Tibial nerve (tissue), 4 donors: Measurements from ENCODE around the gene TBX6. TPM values are rescaled to one million over a fixed set of nuclear protein-coding genes. Genes with fewer than 3 reads are reported as not detected.

ENCODE experiments used
- DNase-seq, 2 donors: peaks; one replicate each; pipeline ENCODE4 v3.0.0-alpha.2; 2019; ENCODE audit warnings: low spot score in 2 of 2
- H3K27ac ChIP-seq, 4 donors: fragments of 200-600 bp; sonication (generic) in 3 of 4; one replicate each; pipeline ENCODE4 v1.5.1; 2017 to 2019; ENCODE audit warnings: mild to moderate bottlenecking in 1 of 4
- H3K27me3 ChIP-seq, 2 donors: fragments of 200-600 bp; sonication (generic) in 1 of 2; one replicate each; pipeline versions ENCODE4 v1.5.1 to v1.6.0; 2017 to 2019
- H3K36me3 ChIP-seq, 3 donors: fragments of 200-600 bp; sonication (generic); one replicate each; pipeline ENCODE4 v1.5.1; 2018 to 2019
- H3K4me1 ChIP-seq, 4 donors: fragments of 200-600 bp; sonication (generic) in 3 of 4; one replicate each; pipeline ENCODE4 v1.5.1; 2017 to 2019
- H3K4me3 ChIP-seq, 4 donors: fragments of 200-600 bp; sonication (generic) in 3 of 4; one replicate each; pipeline ENCODE4 v1.5.1; 2017 to 2019; ENCODE audit warnings: mild to moderate bottlenecking in 1 of 4, moderate library complexity in 1 of 4
- H3K9me3 ChIP-seq, 4 donors: fragments of 200-600 bp; sonication (generic) in 3 of 4; one replicate each; pipeline ENCODE4 v1.5.1; 2017 to 2019
- CTCF ChIP-seq, 5 experiments: fragments of 200-600 bp in 3 of 5; fragments of 450-650 bp in 2 of 5; sonication (generic) in 3 of 5; IDR thresholded peaks; one replicate each; pipeline ENCODE4 v1.5.1; 2016 to 2019; ENCODE audit warnings: antibody characterized with exemption in 5 of 5, mild to moderate bottlenecking in 3 of 5, moderate library complexity in 2 of 5
- EP300 ChIP-seq, 2 donors: sonication (generic); formaldehyde crosslinking; IDR thresholded peaks; one replicate each; pipeline ENCODE4 v1.6.1; 2017; ENCODE audit warnings: antibody characterized with exemption in 2 of 2, mild to moderate bottlenecking in 1 of 2
- POLR2A ChIP-seq, 2 donors: fragments of 450-650 bp; IDR thresholded peaks; one replicate each; pipeline ENCODE4 v1.6.1; 2017; ENCODE audit warnings: antibody characterized with exemption in 2 of 2, mild to moderate bottlenecking in 2 of 2, moderate library complexity in 2 of 2
- WGBS, 2 donors: methylation state at CpG; one replicate each; pipeline ENCODE4 v1.1.5; 2018; 5-methylcytosine and 5-hydroxymethylcytosine counted together
- total RNA-seq, 4 donors: library from RNA; depleted of rRNA; stranded (reverse); fragments of >200 nt; gene quantifications; one replicate each; pipeline ENCODE4 v1.1.0, GENCODE V29; 2016

The TBX6 gene
- total RNA-seq, 4 donors from 2014 or later: 0.66 to 1.5 (median 0.84) TPM; not detected in 1

DNA sequence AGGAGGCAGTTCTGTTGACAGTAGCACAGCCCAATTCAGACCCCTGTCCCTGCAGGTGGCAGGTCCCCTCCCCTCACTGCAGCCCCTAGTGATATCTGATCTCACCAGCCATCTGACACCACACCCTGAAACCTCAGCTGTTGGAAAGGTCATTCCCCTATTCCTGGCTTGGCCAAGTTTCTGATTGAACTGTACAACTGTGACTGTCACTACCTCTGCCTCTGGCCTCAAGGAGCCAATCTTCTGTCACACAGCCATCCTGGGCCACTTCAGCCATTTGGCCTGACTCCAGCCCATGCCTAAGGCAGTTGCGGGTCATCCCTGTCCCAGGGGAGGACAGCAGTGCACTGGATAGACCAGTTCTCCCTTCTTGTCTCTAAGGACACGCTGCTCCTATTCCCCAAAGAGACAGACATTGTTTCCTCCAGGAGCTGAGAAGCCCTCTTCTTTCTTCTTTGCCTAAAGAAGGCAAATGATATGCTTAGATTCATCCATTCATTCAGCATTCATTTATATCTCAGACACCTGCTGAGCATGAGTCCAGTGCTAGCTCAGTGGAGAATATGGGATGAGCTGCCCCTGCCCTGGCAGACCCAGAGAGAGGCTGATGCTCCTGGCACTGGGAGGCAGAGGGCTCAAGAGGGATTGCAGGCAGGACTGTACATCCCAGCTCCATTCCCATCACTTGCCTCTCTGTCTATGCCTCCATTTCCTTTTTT, 30.7 kb downstream of the TBX6 start:
- Histone ChIP-seq H3K4me3 (no peak overlapping the region), H3K27ac (no peak overlapping the region)
- 77 to 89% methylated on average over 2 of the region's 2 CpGs for WGBS, 2 donors

DNA sequence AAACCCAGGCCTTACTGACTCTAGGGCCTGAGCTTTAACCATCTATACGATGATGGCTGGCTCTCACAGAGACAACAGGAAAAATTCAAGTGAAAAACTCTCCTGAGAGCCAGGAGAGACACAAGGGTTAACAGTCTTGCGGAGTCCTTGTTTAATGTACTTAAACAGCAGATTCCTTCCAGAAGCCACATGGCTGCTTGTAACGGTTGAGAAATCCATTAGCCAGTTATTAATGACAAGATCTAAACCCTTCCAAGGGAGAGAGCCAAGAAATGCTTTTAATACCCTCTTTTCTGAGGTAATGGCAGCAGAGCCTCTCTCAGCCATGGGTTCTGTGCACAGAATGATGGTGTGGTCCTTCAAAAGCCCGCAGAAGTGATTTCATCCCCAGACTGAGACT, 31.4 kb downstream of the TBX6 start:
- Histone ChIP-seq H3K36me3 (no peaks in the 10 kb centered on the region), H3K4me3 (no peak overlapping the region), H3K27me3 (no peaks in the 10 kb centered on the region), H3K27ac (no peak overlapping the region), H3K9me3 (no peaks in the 10 kb centered on the region), H3K4me1 (peaks cover 5 to 21% (median 9%) of the 10 kb centered on the region in 4 donors)
- no peak for DNase-seq
- TF ChIP-seq EP300 (IDR thresholded peaks at IDR 0.05) (no peak), CTCF (IDR thresholded peaks at IDR 0.05) (no peak)
- WGBS, 2 donors: 63 to 82% methylated on average over 4 of the region's 4 CpGs

More for the DNA sequence above, 30.7 kb downstream of the TBX6 start:
- TF ChIP-seq CTCF (IDR thresholded peaks at IDR 0.05) (no peak), EP300 (IDR thresholded peaks at IDR 0.05) (no peak), POLR2A (IDR thresholded peaks at IDR 0.05) (no peak)
- Histone ChIP-seq H3K9me3 (no peaks in the 10 kb centered on the region), H3K27me3 (no peaks in the 10 kb centered on the region), H3K36me3 (no peaks in the 10 kb centered on the region), H3K4me1 (peaks cover 5 to 21% (median 9%) of the 10 kb centered on the region in 4 donors)
- DNase-seq: no peak

GRCh38 chr16:30054959-30055553, 36.7 kb downstream of the TBX6 start:
- Histone ChIP-seq H3K4me3 (no peak overlapping the region), H3K4me1 (peaks cover 0 to 26% (median 13%) of the 10 kb centered on the region in 4 donors), H3K9me3 (no peaks in the 10 kb centered on the region), H3K36me3 (no peaks in the 10 kb centered on the region), H3K27me3 (no peaks in the 10 kb centered on the region), H3K27ac (no peak overlapping the region)
- DNase-seq: no peak
- 39 to 40% methylated on average over 10 of the region's 10 CpGs for WGBS, 2 donors
- TF ChIP-seq EP300 (IDR thresholded peaks at IDR 0.05) (no peak), CTCF (IDR thresholded peaks at IDR 0.05) (peak in 1 of 5 experiments; percentile 24)

DNA sequence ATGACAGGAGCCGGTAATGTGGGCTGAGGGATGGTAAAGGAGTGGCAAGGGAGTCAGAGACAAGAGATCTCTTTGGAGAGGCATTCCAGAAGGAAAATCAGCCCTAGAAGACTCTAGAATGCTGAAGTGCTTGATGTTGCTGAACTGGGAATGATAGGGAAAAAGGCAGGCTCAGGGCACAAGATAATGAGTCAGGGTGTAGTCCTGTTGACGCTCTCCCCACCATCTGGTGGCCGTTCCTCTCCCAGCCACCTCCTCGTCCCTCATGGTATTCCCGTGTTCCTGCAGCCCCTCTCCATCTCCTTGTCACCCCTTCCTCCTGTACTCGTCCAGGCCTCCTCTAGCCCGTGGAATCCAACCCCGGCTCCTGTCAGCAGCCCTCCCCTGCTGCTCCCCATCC, 37.3 kb downstream of the TBX6 start:
- TF ChIP-seq EP300 (IDR thresholded peaks at IDR 0.05): no peak
- TF ChIP-seq POLR2A (IDR thresholded peaks at IDR 0.05): no peak
- no peak for TF ChIP-seq CTCF (IDR thresholded peaks at IDR 0.05)
- no peak overlapping the region for H3K4me3 ChIP-seq
- H3K27ac ChIP-seq: no peak overlapping the region
- H3K27me3 ChIP-seq: no peaks in the 10 kb centered on the region
- H3K36me3 ChIP-seq: no peaks in the 10 kb centered on the region
- no peaks in the 10 kb centered on the region for H3K9me3 ChIP-seq
- no peak for DNase-seq
- WGBS, 2 donors: 68 to 76% methylated on average over 8 of the region's 8 CpGs
- peaks cover 0 to 26% (median 13%) of the 10 kb centered on the region in 4 donors for H3K4me1 ChIP-seq

- WGBS, 2 donors: 2 to 3% methylated on average over 18 to 19 of the region's 19 CpGs
- no peaks in the 10 kb centered on the region for H3K36me3 ChIP-seq
- no peaks in the 10 kb centered on the region for H3K9me3 ChIP-seq
- TF ChIP-seq EP300 (IDR thresholded peaks at IDR 0.05) (no peak), POLR2A (IDR thresholded peaks at IDR 0.05) (no peak), CTCF (IDR thresholded peaks at IDR 0.05) (no peak)
- H3K4me1 ChIP-seq: peaks cover 0 to 26% (median 13%) of the 10 kb centered on the region in 4 donors
- H3K27ac ChIP-seq: peak overlapping the region in 1 of 4 donors; percentile 62
- DNase-seq: no peak
- H3K27me3 ChIP-seq: no peaks in the 10 kb centered on the region
- peak overlapping the region; percentile 45 to 71 (median 58) for H3K4me3 ChIP-seq
These were observed 38.2 kb downstream of the TBX6 start for GRCh38 chr16:30053376-30054015.
